Panc1 (cell line): Measurements from ENCODE around the gene ATP5ME.

Source experiments
- POLR2AphosphoS5 ChIP-seq: IDR thresholded peaks from 2 replicates; pipeline ENCODE4 v1.6.1; 2012; ENCODE audit warnings: mild to moderate bottlenecking, low read depth, low read length, moderate library complexity
- SIN3A ChIP-seq: IDR thresholded peaks from 2 replicates; pipeline ENCODE4 v1.6.1; 2012; ENCODE audit warnings: low read depth, mild to moderate bottlenecking, low read length, moderate library complexity, borderline replicate concordance; ENCODE audit not compliant: insufficient read depth
- TF ChIP-seq, protein P1 (sequence below): fragments of 450-650 bp; IDR thresholded peaks from 2 replicates; pipeline ENCODE4 v1.5.1; 2017; ENCODE audit warnings: mild to moderate bottlenecking
- TF ChIP-seq, protein P2 (sequence below), 2 experiments: IDR thresholded peaks; 2 replicates each; pipeline ENCODE4 v1.6.1; 2011 to 2012; ENCODE audit warnings: low read depth in 2 of 2, control low read depth in 1 of 2, low read length in 1 of 2, mild to moderate bottlenecking in 1 of 2, moderate library complexity in 1 of 2; ENCODE audit not compliant: insufficient read depth in 1 of 2

DNA sequence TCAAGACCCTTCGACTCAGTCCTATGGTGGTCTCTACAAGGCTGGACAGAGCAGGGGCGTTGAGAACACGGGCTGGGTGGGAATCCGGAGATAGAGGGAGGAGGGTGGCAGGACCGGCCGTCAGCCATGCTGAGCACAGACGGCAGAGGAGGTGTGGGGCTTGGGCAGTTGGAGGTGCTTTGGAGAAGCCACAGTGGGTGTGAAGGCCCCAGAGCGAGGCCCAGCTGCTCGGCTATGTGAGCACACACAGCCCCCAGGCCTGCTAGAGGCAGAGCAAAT lies 44.5 kb downstream of the ATP5ME start:
- TF ChIP-seq, protein P1, sequence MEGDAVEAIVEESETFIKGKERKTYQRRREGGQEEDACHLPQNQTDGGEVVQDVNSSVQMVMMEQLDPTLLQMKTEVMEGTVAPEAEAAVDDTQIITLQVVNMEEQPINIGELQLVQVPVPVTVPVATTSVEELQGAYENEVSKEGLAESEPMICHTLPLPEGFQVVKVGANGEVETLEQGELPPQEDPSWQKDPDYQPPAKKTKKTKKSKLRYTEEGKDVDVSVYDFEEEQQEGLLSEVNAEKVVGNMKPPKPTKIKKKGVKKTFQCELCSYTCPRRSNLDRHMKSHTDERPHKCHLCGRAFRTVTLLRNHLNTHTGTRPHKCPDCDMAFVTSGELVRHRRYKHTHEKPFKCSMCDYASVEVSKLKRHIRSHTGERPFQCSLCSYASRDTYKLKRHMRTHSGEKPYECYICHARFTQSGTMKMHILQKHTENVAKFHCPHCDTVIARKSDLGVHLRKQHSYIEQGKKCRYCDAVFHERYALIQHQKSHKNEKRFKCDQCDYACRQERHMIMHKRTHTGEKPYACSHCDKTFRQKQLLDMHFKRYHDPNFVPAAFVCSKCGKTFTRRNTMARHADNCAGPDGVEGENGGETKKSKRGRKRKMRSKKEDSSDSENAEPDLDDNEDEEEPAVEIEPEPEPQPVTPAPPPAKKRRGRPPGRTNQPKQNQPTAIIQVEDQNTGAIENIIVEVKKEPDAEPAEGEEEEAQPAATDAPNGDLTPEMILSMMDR = no peak
- TF ChIP-seq POLR2AphosphoS5 (no peak), SIN3A (no peak)
- TF ChIP-seq, protein P2, sequence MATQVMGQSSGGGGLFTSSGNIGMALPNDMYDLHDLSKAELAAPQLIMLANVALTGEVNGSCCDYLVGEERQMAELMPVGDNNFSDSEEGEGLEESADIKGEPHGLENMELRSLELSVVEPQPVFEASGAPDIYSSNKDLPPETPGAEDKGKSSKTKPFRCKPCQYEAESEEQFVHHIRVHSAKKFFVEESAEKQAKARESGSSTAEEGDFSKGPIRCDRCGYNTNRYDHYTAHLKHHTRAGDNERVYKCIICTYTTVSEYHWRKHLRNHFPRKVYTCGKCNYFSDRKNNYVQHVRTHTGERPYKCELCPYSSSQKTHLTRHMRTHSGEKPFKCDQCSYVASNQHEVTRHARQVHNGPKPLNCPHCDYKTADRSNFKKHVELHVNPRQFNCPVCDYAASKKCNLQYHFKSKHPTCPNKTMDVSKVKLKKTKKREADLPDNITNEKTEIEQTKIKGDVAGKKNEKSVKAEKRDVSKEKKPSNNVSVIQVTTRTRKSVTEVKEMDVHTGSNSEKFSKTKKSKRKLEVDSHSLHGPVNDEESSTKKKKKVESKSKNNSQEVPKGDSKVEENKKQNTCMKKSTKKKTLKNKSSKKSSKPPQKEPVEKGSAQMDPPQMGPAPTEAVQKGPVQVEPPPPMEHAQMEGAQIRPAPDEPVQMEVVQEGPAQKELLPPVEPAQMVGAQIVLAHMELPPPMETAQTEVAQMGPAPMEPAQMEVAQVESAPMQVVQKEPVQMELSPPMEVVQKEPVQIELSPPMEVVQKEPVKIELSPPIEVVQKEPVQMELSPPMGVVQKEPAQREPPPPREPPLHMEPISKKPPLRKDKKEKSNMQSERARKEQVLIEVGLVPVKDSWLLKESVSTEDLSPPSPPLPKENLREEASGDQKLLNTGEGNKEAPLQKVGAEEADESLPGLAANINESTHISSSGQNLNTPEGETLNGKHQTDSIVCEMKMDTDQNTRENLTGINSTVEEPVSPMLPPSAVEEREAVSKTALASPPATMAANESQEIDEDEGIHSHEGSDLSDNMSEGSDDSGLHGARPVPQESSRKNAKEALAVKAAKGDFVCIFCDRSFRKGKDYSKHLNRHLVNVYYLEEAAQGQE (IDR thresholded peaks at IDR 0.05; ENCODE audit: insufficient read depth in 1 of 2, low read depth in 2 of 2, low read length in 1 of 2) = no peak
